Measurements from ENCODE around the gene RAI14. TPM values are rescaled to one million over a fixed set of nuclear protein-coding genes. Genes with fewer than 3 reads are reported as not detected.

The RAI14 gene
- total RNA-seq, 1 experiment from 2014 or later, result 71.5 TPM

DNA sequence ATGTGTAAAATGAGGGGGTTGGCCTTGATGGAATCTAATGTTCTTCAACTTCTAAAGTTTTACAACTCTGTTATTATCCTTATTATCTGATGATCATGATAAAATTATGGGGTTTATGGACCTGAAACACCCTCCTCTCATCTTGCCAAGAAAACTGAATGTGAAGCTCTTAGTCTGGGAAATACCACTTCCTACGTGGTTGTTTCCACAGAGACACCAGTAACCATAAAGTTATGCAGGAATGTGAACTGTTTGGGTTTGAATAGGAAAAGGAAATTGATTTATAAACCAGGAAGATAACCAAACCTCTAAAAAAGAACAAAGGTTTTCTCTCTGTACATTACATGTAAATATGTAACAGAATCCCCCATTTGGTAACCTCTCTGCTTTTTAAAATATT is 28.3 kb upstream of the RAI14 start:
- H3K27ac Mint-ChIP-seq (ENCODE audit: unreplicated experiment), result no peak overlapping the region
- POLR2A ChIA-PET, result no interaction called here
- H3K9me3 Mint-ChIP-seq (ENCODE audit: unreplicated experiment), result no peaks in the 10 kb centered on the region
- Histone ChIP-seq H3K36me3 (ENCODE audit: control insufficient read depth, insufficient read depth, low read length) (no peaks in the 10 kb centered on the region), H3K4me3 (ENCODE audit: low read depth, low read length) (no peak overlapping the region), H3K4me1 (no peaks in the 10 kb centered on the region), H3K27me3 (replicated peaks; ENCODE audit: control insufficient read depth, insufficient read depth, low read length) (no peaks in the 10 kb centered on the region), H3K9me3 (no peaks in the 10 kb centered on the region)
- TF ChIP-seq, protein P1, sequence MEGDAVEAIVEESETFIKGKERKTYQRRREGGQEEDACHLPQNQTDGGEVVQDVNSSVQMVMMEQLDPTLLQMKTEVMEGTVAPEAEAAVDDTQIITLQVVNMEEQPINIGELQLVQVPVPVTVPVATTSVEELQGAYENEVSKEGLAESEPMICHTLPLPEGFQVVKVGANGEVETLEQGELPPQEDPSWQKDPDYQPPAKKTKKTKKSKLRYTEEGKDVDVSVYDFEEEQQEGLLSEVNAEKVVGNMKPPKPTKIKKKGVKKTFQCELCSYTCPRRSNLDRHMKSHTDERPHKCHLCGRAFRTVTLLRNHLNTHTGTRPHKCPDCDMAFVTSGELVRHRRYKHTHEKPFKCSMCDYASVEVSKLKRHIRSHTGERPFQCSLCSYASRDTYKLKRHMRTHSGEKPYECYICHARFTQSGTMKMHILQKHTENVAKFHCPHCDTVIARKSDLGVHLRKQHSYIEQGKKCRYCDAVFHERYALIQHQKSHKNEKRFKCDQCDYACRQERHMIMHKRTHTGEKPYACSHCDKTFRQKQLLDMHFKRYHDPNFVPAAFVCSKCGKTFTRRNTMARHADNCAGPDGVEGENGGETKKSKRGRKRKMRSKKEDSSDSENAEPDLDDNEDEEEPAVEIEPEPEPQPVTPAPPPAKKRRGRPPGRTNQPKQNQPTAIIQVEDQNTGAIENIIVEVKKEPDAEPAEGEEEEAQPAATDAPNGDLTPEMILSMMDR (IDR thresholded peaks at IDR 0.05; ENCODE audit: insufficient read depth in 1 of 2, low read depth in 1 of 2, low read length in 1 of 2, severe bottlenecking in 1 of 2, unreplicated experiment in 1 of 2), result no peak
- H3K27me3 Mint-ChIP-seq (ENCODE audit: insufficient read depth, unreplicated experiment), result no peaks in the 10 kb centered on the region
- CTCF ChIA-PET, result no interaction called here
- no peaks in the 10 kb centered on the region for H3K4me1 Mint-ChIP-seq (ENCODE audit: low read depth, unreplicated experiment)
- no peak overlapping the region for H3K4me3 Mint-ChIP-seq (ENCODE audit: unreplicated experiment)
- intact Hi-C loops (cut with micrococcal nuclease; ENCODE audit: unreplicated experiment), result no loop called here
- H3K36me3 Mint-ChIP-seq (ENCODE audit: insufficient read depth, unreplicated experiment), result no peaks in the 10 kb centered on the region
- DNase-seq, result no peak
- no TSS peak for BruUV-seq (replicated peaks)

DNA sequence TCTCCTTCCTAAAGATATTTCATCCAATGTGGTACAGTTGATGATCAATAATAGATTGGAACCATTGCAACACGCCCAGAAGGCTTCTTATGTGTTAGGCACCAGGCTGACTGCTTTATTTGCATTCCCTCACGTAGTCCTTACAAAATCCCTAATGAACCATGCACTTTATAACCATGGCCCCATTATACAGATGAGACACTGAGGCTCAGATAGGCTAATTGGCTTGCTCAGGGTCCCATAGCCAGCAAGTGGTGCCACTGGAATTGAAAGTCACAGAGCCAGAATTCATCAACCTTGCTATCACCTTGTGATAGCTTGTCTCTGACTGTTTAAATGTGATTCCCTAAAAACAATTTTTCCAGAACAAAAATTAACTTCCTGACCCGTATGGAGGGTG is 27.8 kb upstream of the RAI14 start:
- H3K9me3 ChIP-seq, result no peaks in the 10 kb centered on the region
- no peaks in the 10 kb centered on the region for H3K4me1 Mint-ChIP-seq (ENCODE audit: low read depth, unreplicated experiment)
- no peak overlapping the region for H3K4me3 ChIP-seq (ENCODE audit: low read depth, low read length)
- H3K27me3 Mint-ChIP-seq (ENCODE audit: insufficient read depth, unreplicated experiment), result no peaks in the 10 kb centered on the region
- H3K27me3 ChIP-seq (replicated peaks; ENCODE audit: control insufficient read depth, insufficient read depth, low read length), result no peaks in the 10 kb centered on the region
- no peak overlapping the region for H3K27ac Mint-ChIP-seq (ENCODE audit: unreplicated experiment)
- H3K36me3 Mint-ChIP-seq (ENCODE audit: insufficient read depth, unreplicated experiment), result no peaks in the 10 kb centered on the region
- POLR2A ChIA-PET, result no interaction called here
- no peak overlapping the region for H3K4me3 Mint-ChIP-seq (ENCODE audit: unreplicated experiment)
- no peaks in the 10 kb centered on the region for H3K9me3 Mint-ChIP-seq (ENCODE audit: unreplicated experiment)
- no TSS peak for BruUV-seq (replicated peaks)
- H3K4me1 ChIP-seq, result no peaks in the 10 kb centered on the region
- CTCF ChIA-PET, result no interaction called here
- H3K36me3 ChIP-seq (ENCODE audit: control insufficient read depth, insufficient read depth, low read length), result no peaks in the 10 kb centered on the region
- TF ChIP-seq, protein P1 (IDR thresholded peaks at IDR 0.05; ENCODE audit: insufficient read depth in 1 of 2, low read depth in 1 of 2, low read length in 1 of 2, severe bottlenecking in 1 of 2, unreplicated experiment in 1 of 2), result no peak
- no peak for DNase-seq
- intact Hi-C loops (cut with micrococcal nuclease; ENCODE audit: unreplicated experiment), result no loop called here

DNA sequence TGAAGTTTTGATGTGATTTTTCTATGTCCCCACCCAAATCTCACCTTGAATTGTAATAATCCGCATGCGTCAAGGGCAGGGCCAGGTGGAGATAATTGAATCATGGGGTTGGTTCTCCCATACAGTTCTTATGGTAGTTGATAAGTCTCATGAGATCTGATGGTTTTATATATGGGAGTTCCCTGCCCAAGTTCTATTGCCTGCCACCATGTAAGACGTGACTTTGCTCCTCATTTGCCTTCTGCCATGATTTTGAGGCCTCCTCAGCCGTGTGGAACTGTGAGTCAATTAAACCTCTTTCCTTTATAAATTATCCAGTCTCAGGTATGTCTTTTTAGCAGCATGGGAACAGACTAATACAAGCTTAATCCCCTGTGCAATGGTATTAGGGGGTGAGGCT is 25.5 kb upstream of the RAI14 start:
- H3K36me3 Mint-ChIP-seq (ENCODE audit: insufficient read depth, unreplicated experiment), result no peaks in the 10 kb centered on the region
- no peak for DNase-seq
- H3K27me3 Mint-ChIP-seq (ENCODE audit: insufficient read depth, unreplicated experiment), result no peaks in the 10 kb centered on the region
- Histone ChIP-seq H3K9me3 (no peaks in the 10 kb centered on the region), H3K27me3 (replicated peaks; ENCODE audit: control insufficient read depth, insufficient read depth, low read length) (no peaks in the 10 kb centered on the region), H3K4me1 (no peaks in the 10 kb centered on the region), H3K36me3 (ENCODE audit: control insufficient read depth, insufficient read depth, low read length) (no peaks in the 10 kb centered on the region), H3K4me3 (ENCODE audit: low read depth, low read length) (no peak overlapping the region)
- TF ChIP-seq, protein P1 (IDR thresholded peaks at IDR 0.05; ENCODE audit: insufficient read depth in 1 of 2, low read depth in 1 of 2, low read length in 1 of 2, severe bottlenecking in 1 of 2, unreplicated experiment in 1 of 2), result no peak
- no peaks in the 10 kb centered on the region for H3K9me3 Mint-ChIP-seq (ENCODE audit: unreplicated experiment)
- intact Hi-C loops (cut with micrococcal nuclease; ENCODE audit: unreplicated experiment), result no loop called here
- CTCF ChIA-PET, result no interaction called here
- no TSS peak for BruUV-seq (replicated peaks)
- POLR2A ChIA-PET, result no interaction called here
- H3K27ac Mint-ChIP-seq (ENCODE audit: unreplicated experiment), result no peak overlapping the region
- no peaks in the 10 kb centered on the region for H3K4me1 Mint-ChIP-seq (ENCODE audit: low read depth, unreplicated experiment)
- H3K4me3 Mint-ChIP-seq (ENCODE audit: unreplicated experiment), result no peak overlapping the region
